IMR-90 (cell line): ENCODE results near the gene IGIP. TPM values are rescaled to one million over a fixed set of nuclear protein-coding genes. Genes with fewer than 3 reads are reported as not detected.

Experiments
- ATAC-seq: fragments of 200-7000 bp; cut with Tn5 transposase; 2 replicates; pipeline ENCODE4 v1.9.1; 2020; ENCODE audit warnings: low read depth, mild to moderate bottlenecking, moderate library complexity
- BruUV-seq: library from RNA; stranded (reverse); fragments of 400-500 nt; replicated peaks from 2 replicates; lab custom pipeline; 2021; lab: Mats Ljungman, UMichigan
- CTCF ChIA-PET: fragments of 300-600 bp; formaldehyde crosslinking; extraction: SDS; loops from one replicate; lab custom pipeline; 2021; ENCODE audit warnings: antibody characterized with exemption; lab: Yijun Ruan, JAX
- POLR2A ChIA-PET: fragments of 300-600 bp; sonication (Branson Sonifier 250); formaldehyde crosslinking; loops from one replicate; lab custom pipeline; 2022; ENCODE audit warnings: antibody characterized with exemption; ENCODE audit not compliant: unreplicated experiment; lab: Charles Lee
- DNase-seq: peaks from one replicate; pipeline ENCODE4 v3.0.0; 2013
- H2AFZ ChIP-seq: replicated peaks from 2 replicates; pipeline ENCODE3; 2013; ENCODE audit warnings: low read length, mild to moderate bottlenecking; ENCODE audit not compliant: poor library complexity
- H2AK5ac ChIP-seq: 2 replicates; pipeline ENCODE4 v1.6.1; 2013; ENCODE audit warnings: low read depth, low read length, inconsistent platforms
- H2AK9ac ChIP-seq: replicated peaks from 2 replicates; pipeline ENCODE3; 2013; ENCODE audit warnings: mild to moderate bottlenecking, low read depth, low read length, moderate library complexity; ENCODE audit not compliant: poor library complexity
- H2BK120ac ChIP-seq: 2 replicates; pipeline ENCODE4 v1.6.1; 2013; ENCODE audit warnings: low read depth, low read length, inconsistent platforms
- H2BK15ac ChIP-seq: 3 replicates; pipeline ENCODE4 v1.6.1; 2013; ENCODE audit warnings: low read depth, low read length, inconsistent platforms
- H2BK20ac ChIP-seq: 2 replicates; pipeline ENCODE4 v1.6.1; 2013; ENCODE audit warnings: low read depth, mild to moderate bottlenecking, inconsistent platforms, low read length, moderate library complexity
- H2BK5ac ChIP-seq: 2 replicates; pipeline ENCODE4 v1.6.1; 2013; ENCODE audit warnings: mild to moderate bottlenecking, low read depth, low read length, inconsistent platforms; ENCODE audit not compliant: poor library complexity, severe bottlenecking
- H3K14ac ChIP-seq: replicated peaks from 2 replicates; pipeline ENCODE4 v1.6.1; 2013; ENCODE audit warnings: low read depth, low read length, inconsistent platforms
- H3K18ac ChIP-seq: 2 replicates; pipeline ENCODE4 v1.6.1; 2013; ENCODE audit warnings: low read depth, low read length, control low read depth
- H3K23ac ChIP-seq: 2 replicates; pipeline ENCODE4 v1.6.1; 2013; ENCODE audit warnings: low read depth, low read length, inconsistent platforms
- H3K27ac ChIP-seq: 2 replicates; pipeline ENCODE4 v1.5.1; 2013; ENCODE audit warnings: mild to moderate bottlenecking, control low read depth, low read length; ENCODE audit not compliant: insufficient read depth
- H3K27me3 ChIP-seq: 2 replicates; pipeline ENCODE4 v1.6.1; 2013; ENCODE audit warnings: low read length; ENCODE audit not compliant: control insufficient read depth, insufficient read depth
- H3K36me3 ChIP-seq: 2 replicates; pipeline ENCODE4 v1.6.1; 2013; ENCODE audit warnings: low read length, mixed read lengths; ENCODE audit not compliant: control insufficient read depth, insufficient read depth
- H3K4ac ChIP-seq: 2 replicates; pipeline ENCODE4 v1.6.1; 2013; ENCODE audit warnings: low read depth, low read length, inconsistent platforms
- H3K4me1 ChIP-seq: 2 replicates; pipeline ENCODE4 v1.6.1; 2013; ENCODE audit warnings: low read length, mixed read lengths; ENCODE audit not compliant: control insufficient read depth, insufficient read depth
- H3K4me2 ChIP-seq: 2 replicates; pipeline ENCODE4 v1.6.1; 2013; ENCODE audit warnings: low read depth, mild to moderate bottlenecking, control low read depth, low read length, moderate library complexity
- H3K4me3 ChIP-seq: 2 replicates; pipeline ENCODE4 v1.5.1; 2013; ENCODE audit warnings: low read depth, mild to moderate bottlenecking, control low read depth, low read length, moderate library complexity; ENCODE audit not compliant: insufficient read depth
- H3K56ac ChIP-seq: 2 replicates; pipeline ENCODE4 v1.6.1; 2013; ENCODE audit warnings: low read length, inconsistent platforms; ENCODE audit not compliant: insufficient read depth; ENCODE audit errors: extremely low read depth
- H3K79me1 ChIP-seq, 2 experiments: 2 replicates each; pipeline ENCODE4 v1.6.1; 2013; ENCODE audit warnings: low read length in 2 of 2, inconsistent platforms in 1 of 2, low read depth in 1 of 2
- H3K9ac ChIP-seq: 2 replicates; pipeline ENCODE4 v1.6.1; 2013; ENCODE audit warnings: low read depth, low read length, control low read depth
- H3K9me1 ChIP-seq: 2 replicates; pipeline ENCODE4 v1.6.1; 2013; ENCODE audit warnings: low read length, inconsistent platforms; ENCODE audit not compliant: insufficient read depth
- H3K9me3 ChIP-seq: 2 replicates; pipeline ENCODE4 v1.6.1; 2013; ENCODE audit warnings: low read length; ENCODE audit not compliant: control insufficient read depth, insufficient read depth
- H4K20me1 ChIP-seq: 2 replicates; pipeline ENCODE4 v1.6.1; 2013; ENCODE audit warnings: low read length, inconsistent platforms; ENCODE audit not compliant: insufficient read depth
- H4K5ac ChIP-seq: 2 replicates; pipeline ENCODE4 v1.6.1; 2013; ENCODE audit warnings: mild to moderate bottlenecking, low read depth, low read length, control low read depth
- H4K8ac ChIP-seq, 2 experiments: 2 replicates each; pipeline ENCODE4 v1.6.1; 2013; ENCODE audit warnings: low read depth in 2 of 2, low read length in 2 of 2, control low read depth in 1 of 2, inconsistent platforms in 1 of 2
- H4K91ac ChIP-seq: 2 replicates; pipeline ENCODE4 v1.6.1; 2013; ENCODE audit warnings: low read depth, low read length, inconsistent platforms; ENCODE audit not compliant: insufficient read depth
- CHD1 ChIP-seq: IDR thresholded peaks from 2 replicates; pipeline ENCODE4 v1.6.1; 2012; ENCODE audit warnings: low read depth, low read length, improper control_type of control experiment
- CTCF ChIP-seq: conservative IDR thresholded peaks from 2 replicates; pipeline ENCODE4 v1.5.1; 2012; ENCODE audit warnings: mild to moderate bottlenecking, low read depth, low read length, improper control_type of control experiment
- MAZ ChIP-seq: IDR thresholded peaks from 2 replicates; pipeline ENCODE4 v1.6.1; 2012; ENCODE audit warnings: low read depth, mild to moderate bottlenecking, low read length, improper control_type of control experiment, moderate library complexity, borderline replicate concordance
- RAD21 ChIP-seq: IDR thresholded peaks from 2 replicates; pipeline ENCODE4 v1.6.1; 2012; ENCODE audit warnings: low read length, improper control_type of control experiment
- SMC3 ChIP-seq: fragments of 150-350 bp; IDR thresholded peaks from 2 replicates; pipeline ENCODE4 v1.6.1; 2016; ENCODE audit warnings: low read depth, mild to moderate bottlenecking, antibody characterized with exemption, low read length, moderate library complexity
- WGBS, 2 experiments: methylation state at CpG; one replicate each; pipeline versions ENCODE4 v1.1.5 to v1.1.7; 2013; ENCODE audit warnings: missing lambda C conversion rate in 2 of 2; ENCODE audit not compliant: insufficient read length in 1 of 2; ENCODE audit errors: extremely low coverage in 2 of 2; 5-methylcytosine and 5-hydroxymethylcytosine counted together
- dilution Hi-C: fragments of 300-500 bp; cut with HindIII; formaldehyde crosslinking; loops from one replicate; pipeline ENCODE4 v1.14.3; 2018; ENCODE audit warnings: low sequenced_read_pairs; ENCODE audit not compliant: unreplicated experiment
- in situ Hi-C: fragments of 300-500 bp; cut with MboI; formaldehyde crosslinking; loops from 3 replicates; pipeline ENCODE4 v1.14.3; 2019; ENCODE audit warnings: low sequenced_read_pairs, inconsistent platforms, mixed read lengths
- intact Hi-C: fragments of 100-400 bp; cut with micrococcal nuclease; formaldehyde crosslinking; loops from 2 replicates; pipeline ENCODE4 v1.10.0; 2022
- polyA plus RNA-seq, 3 experiments: library from polyadenylated mRNA; depleted of rRNA; stranded (reverse); fragments of >200 nt; gene quantifications; 2 replicates each; pipeline ENCODE4 v1.2.3, GENCODE V29; 2012; ENCODE audit warnings: low replicate concordance in 1 of 3
- total RNA-seq: library from RNA; depleted of rRNA; stranded (reverse); fragments of >200 nt; gene quantifications from 2 replicates; pipeline ENCODE4 v1.2.3, GENCODE V29; 2012

IGIP gene
- total and polyA plus RNA-seq, 2 of the 4 experiments (the other 2 are of a cell fraction): 1.2 to 5.0 TPM

DNA sequence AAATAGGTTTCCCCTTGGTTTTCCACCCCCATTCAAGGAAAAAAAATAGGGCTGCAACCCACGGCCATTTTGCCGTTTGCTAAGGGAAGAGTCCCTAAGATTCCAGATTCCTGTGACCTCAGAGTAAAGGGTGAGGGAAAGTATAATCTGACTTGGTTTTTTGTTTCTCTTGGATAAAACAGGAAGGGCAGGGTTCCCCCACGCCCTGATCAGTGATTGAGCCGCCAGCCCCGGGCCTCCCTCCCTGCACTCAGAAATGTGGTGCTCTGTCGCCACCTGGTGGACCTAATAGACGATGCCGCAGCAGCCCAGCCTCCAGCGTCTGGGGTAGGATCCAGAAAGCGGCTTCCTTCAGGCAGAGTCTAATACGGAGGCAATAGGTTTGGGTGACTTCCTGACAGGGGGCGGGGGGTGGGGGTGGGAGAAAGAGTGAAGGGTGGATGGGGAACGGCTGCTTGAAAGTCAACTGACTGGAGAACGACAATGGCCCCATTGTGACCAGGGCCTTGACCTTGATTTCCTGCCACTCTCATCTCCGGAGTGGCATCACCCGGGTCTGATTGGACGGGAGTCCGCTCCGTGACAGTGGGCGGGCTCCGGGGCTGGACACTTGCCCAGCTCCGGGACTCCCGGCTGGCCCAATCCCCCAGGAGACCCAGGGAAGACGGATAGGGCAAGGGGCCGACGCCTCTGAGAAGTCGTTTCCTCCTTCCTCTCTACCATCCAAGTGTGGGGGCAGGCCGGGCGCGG lies 31.5 kb downstream of the IGIP start:
- in situ Hi-C loops: no loop called here
- Histone ChIP-seq H4K5ac (peak overlapping the region; percentile 12; the same call in 1 of the 2 replicates), H4K20me1 (no peaks in the 10 kb centered on the region; the same call in 1 of the 2 replicates), H3K9me1 (no peaks in the 10 kb centered on the region), H3K27ac (no peak overlapping the region), H3K14ac (no peak overlapping the region; the same call in 1 of the 2 replicates), H2AFZ (peak overlapping the region; percentile 92), H2BK120ac (no peak overlapping the region), H3K4me1 (no peaks in the 10 kb centered on the region), H3K4me2 (peak overlapping the region; percentile 62), H2AK9ac (peak overlapping the region; percentile 47), H3K27me3 (no peaks in the 10 kb centered on the region; the same call in 1 of the 2 replicates), H2BK5ac (no peak overlapping the region), H3K4me3 (peak overlapping the region; percentile 5; the same call in 1 of the 2 replicates), H4K91ac (no peak overlapping the region), H2BK20ac (no peak overlapping the region), H3K4ac (0 out of 2 replicates have a peak overlapping the region, but pooled peaks have one; percentile 29), H4K8ac (peak overlapping the region in 1 of 2 experiments; percentile 88; a peak in 2 of 4 replicates), H3K79me1 (no peaks in the 10 kb centered on the region; a peak in 1 of 4 replicates), H3K56ac (no peak overlapping the region), H2BK15ac (no peak overlapping the region), H3K23ac (no peak overlapping the region), H3K9me3 (no peaks in the 10 kb centered on the region), H2AK5ac (no peak overlapping the region), H3K9ac (peak overlapping the region; percentile 2; the same call in 1 of the 2 replicates), H3K18ac (no peak overlapping the region), H3K36me3 (no peaks in the 10 kb centered on the region)
- ATAC-seq (peak; percentile 98), DNase-seq (peak; percentile 73)
- BruUV-seq: no TSS peak
- ChIA-PET POLR2A (no interaction called here), CTCF (interaction anchor here (0.6 to 1.7 kb wide), 6 partner anchors 11 to 382 kb away, joined by 3 to 4 read pairs (median 3); no protein-coding TSS in a partner anchor)
- TF ChIP-seq CHD1: no peak; the same call in 1 of the 2 replicates
- peak; percentile 76; the same call in 1 of the 2 replicates for TF ChIP-seq MAZ
- TF ChIP-seq SMC3: peak; percentile 93
- TF ChIP-seq RAD21: peak; percentile 96
- TF ChIP-seq CTCF: peak; percentile 97
- intact Hi-C loops: loop anchor here (1.0 to 2.0 kb wide), 5 partner anchors 12 to 370 kb away; no protein-coding TSS in a partner anchor
- dilution Hi-C loops: no loop called here
- 0% methylated on average over 6 of the region's 30 CpGs; no CpG with 5 or more reads in 1 of the 2 experiments for WGBS, 2 experiments
